ENCODE results near the gene NPS.

The NPS gene, protein sequence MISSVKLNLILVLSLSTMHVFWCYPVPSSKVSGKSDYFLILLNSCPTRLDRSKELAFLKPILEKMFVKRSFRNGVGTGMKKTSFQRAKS
- 0 reads per million in 2 experiments for total RNA-seq

DNA sequence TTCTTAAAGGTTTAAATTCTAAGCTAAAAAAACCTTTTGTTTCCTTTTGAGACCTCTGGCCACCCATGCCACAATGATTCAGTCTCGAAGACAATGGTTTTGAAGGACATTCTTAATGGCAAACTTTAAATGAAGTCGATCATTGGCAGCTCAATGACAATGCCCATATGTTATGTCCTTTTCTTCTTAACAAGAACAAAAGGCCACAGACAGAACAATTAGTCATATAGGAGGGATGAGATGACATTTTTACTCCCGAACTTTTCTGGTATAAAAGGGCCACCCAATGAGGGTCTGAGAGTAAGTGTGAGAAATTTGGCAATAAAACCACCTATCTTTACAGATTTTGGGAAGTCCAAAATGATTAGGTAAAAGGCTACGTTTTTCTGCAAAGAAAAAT, at the start of gene NPS:
Gene NPS, plus strand, starts transcription at position 301 of the 400 bp plus-strand sequence. Its CDS starts 60 bp downstream, at position 361.
- DNase-seq (ENCODE audit: low read depth), result no peak

DNA sequence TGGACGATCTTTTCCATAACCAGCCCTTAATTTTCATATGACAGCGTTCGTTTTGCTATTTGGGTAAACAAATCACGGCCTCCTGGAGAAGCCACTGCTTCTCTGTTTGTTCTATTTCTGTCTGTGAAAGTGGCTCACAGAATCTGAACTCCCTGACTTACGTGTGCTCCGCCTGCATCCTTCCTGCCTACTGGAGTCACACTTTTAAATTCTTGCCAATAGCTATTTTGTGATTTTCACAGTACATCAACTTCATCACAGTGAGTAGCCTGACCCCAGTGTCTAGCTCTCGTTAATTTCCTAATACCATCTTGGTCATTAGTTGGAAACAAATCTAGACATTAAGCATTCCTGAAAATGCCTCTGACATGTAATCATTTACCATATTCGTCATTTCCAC, 49.0 kb upstream of the NPS start:
- no peak for DNase-seq (ENCODE audit: low read depth)

DNA sequence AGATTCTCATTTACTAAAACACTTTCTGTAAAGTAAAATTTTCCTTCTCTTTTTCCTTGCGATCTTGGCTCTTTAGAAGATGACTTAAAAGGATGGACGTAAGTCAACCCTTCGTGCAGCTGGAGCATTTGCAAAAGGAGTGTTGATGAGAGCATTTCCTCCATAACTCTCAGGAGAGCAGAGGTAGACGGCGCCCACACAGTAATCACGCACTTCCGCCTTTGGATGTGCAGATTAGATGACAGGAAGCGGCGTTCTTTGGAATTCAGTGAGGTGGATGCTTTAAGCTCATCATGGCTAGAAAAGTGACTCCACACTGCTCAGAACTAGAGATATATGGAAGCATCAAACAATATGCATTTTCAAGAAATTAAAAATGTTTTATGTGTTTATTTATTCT, 43.0 kb upstream of the NPS start:
- no peak for DNase-seq (ENCODE audit: low read depth)

DNA sequence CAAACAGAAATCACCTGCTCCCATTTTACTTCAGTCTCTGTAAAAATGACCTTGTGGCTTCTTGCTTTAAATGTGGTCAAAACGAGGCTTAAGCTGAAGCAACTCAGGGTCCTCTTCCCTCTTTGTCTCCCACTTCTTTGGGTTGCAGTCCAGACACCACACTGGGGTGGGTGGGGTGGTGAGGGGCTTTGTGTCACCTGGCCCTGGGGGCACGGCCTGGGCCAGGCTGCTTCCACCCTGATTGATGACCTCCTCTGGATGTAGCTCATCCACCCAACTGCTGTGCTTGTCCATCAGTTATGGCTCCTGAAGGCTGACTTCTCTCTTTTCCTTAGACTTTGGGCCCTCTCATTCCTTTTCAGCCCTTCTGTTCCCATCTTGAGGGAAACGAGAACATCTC, 26.8 kb upstream of the NPS start:
- no peak for DNase-seq (ENCODE audit: low read depth)

DNA sequence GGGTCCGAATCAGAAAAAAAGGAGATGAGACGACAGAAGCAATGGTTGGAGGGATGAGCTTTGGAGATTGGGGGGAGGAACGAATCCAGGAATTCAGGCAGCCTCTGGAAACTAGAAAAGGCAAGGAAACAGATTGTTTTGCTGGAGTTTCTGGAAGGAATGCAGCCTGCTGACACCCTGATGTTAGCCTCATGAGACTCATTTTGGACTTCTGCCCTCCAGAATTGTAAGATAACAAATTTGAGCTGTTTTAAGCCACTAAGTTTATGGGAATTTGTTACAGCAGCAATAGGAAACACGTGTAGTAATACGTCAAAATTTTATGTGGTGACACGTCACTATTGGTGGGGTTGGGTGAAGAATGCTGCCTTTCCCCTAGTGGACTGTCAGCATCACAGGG, 25.6 kb upstream of the NPS start:
- no peak for DNase-seq (ENCODE audit: low read depth)

DNA sequence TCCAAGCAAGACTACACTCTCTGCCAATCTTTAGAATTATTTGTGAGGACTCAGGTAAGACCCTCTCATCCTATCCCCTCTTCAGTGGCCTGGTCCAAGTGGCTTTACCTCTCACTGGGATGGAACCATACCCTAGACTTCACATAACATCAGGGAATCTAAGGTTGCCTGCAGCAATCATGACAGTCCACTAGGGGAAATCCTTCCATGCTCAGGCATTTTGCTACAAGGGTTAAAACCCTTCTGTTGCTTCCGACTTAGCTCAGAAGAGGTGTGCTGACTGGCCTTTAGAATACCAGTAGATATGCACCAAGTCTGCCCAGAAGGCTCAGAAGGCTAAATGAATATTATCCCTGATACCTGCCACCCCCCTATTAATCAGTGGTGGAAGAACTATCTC, 24.9 kb upstream of the NPS start:
- no peak for DNase-seq (ENCODE audit: low read depth)

DNA sequence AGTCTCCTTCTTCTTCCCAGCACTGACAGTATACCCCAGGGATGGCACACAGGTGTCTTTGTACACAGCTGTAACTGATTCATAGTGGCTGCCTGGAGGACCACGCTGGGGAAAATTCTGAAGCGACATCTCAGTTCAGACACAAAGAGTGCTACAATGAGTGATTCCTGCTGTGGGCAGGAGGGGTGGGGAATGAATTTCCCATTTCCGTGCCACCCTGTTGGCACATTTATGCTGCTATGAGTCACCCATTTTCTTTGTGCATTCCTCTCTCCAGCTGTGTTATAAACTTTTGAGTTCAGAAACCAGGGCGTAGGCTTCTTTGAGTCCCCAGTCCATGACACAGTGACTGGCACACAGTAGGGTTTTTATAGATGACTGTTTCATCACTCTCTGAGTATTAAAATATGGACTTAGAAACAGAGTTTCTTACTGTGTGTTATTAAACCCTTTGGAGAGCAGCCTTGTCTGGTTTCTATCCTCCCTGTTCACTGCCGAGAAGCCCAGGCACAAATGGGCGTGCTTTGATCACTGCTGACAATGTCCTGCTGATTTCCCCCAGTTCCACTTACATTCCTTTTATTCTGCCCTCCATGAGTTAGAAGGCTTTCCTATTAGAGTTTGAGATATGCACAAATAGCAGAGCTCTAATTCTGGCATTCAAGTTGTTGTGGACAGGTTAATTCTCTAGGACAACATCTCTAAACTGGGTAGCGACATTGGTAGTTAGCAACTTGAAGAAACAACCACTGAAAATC, 24.0 kb upstream of the NPS start:
- DNase-seq (ENCODE audit: low read depth), result no peak

DNA sequence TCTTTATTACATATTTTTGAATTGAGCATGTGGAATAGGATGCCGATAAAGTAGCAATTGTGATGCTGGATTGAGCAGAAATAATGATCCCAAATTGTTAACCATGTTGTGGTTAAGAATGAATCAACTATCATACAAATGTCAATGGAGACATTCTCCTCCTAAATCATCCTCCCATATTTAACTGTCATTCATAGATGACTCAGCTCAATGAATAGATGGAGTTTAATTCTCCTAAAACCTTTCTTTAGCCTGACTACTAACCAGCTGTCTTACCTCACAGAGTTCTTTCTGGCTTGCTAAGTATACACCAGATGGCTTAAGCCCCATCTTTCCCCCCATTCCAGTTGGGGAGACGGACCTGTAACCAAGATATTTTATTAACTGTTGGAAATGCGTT, 23.4 kb upstream of the NPS start:
- DNase-seq (ENCODE audit: low read depth), result no peak

DNA sequence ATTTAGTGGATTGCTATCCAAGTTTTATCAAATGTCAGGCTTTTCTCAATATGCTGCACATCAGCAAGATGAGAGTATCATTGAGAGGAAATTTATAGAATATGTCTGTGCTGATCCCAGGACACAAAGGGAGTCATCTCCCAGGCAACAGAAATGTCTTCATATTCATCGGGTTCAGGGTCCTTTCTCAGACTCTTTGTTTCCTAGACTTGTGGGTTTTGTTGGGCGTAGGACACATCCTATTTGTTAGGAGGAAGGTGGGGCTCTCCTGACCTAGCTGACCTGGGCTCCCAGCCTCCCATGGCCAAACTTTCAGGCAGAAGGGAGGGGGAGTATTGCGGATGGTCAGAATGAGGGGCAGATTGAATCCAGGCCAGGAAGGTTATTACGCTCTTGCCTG, 22.9 kb upstream of the NPS start:
- DNase-seq (ENCODE audit: low read depth), result no peak

DNA sequence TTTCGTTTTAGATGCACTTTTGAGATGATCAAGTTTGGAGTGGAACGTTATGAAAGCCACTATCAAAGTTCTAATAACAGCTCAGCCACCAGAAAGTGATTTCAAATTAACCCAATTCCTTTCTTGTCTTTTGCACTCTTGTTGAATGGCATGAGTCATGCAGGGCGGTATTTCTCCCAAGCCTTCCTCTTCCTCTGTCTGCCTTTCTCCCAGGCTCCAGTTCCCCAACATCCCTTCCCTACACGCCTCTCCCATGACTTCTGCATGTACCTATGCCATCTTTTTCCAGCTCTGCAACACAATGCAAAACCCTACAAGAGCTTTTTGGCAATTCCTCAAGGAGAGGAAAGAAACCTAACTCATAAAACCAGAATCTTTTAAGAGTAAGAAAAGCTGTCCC, 21.8 kb upstream of the NPS start:
- DNase-seq (ENCODE audit: low read depth), result no peak

DNA sequence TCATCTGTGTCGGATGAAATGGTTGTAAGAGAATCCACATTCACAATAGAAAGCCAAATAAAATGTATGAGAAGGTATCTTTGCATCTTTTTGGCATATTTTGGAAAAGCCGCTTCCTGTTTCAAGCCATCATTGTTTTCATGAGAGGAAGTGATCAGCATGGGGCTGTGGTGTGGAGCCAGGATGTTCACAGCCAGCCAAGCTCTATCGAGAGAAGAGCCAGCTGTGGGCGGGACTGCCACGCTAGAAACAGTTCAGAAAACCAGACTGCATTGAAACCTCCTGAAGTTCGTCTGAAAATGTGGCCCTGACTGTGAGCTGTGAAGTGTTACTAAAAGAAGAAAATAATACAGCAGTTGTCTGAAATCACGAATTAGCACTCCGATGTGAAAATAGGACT, 21.2 kb upstream of the NPS start:
- DNase-seq (ENCODE audit: low read depth), result no peak

DNA sequence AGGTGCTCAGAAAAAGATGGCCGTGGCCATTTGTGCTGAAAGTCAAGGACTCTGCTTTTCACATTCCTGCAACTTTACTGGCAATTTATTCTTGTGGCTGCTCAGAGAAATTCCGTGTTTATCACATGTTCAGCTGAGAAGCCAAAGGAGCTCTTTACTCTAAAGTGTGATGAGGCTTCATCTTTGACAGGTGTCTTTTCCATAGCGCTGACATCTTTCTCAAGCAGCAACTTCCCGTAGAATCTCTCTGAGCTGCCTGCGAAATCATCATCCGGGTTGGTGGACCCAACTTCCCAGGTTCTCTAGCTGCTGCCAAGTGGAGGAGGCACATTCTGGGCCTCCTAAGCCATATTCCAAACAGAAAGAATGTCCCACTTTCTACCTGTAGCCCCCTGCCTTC, 16.9 kb upstream of the NPS start:
- DNase-seq (ENCODE audit: low read depth), result no peak

DNA sequence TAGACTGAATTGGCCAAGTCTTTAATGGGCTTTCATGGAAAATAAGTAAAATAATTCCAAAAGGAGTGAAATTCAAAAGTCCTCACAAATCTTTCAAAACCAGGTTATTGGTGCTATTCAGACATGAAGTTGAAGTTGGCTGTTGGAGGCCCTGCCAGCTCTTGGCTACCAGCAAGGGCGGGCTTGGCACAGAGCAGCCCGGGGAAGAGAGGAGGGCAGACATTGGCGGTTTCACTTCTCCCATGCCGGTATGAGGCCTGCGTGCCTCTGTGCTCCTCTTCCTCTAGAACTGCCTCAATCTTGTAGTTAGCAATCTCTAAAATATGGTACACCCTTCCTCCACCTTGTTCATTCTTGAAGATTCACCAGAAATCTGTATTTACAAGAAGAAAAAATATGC, 16.4 kb upstream of the NPS start:
- no peak for DNase-seq (ENCODE audit: low read depth)

DNA sequence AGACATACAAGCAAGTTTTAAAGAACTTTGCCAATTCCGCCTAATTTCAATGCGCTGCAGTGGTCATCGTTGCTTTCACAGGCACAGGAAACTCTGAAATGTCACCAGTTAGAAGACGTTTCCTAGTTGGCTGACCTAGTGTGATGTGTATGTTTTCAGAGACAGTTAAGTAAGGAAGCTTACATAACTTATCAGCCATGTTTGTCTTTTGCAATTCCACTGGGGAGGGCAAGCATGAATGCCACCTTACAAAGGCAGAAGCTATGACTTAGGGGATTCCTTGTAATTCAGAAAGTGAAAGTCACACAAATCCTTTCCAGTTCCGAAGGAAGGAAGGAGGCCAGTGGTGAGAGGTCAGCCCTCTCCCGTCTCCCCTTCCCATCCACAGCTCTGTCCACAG, 15.0 kb upstream of the NPS start:
- no peak for DNase-seq (ENCODE audit: low read depth)

DNA sequence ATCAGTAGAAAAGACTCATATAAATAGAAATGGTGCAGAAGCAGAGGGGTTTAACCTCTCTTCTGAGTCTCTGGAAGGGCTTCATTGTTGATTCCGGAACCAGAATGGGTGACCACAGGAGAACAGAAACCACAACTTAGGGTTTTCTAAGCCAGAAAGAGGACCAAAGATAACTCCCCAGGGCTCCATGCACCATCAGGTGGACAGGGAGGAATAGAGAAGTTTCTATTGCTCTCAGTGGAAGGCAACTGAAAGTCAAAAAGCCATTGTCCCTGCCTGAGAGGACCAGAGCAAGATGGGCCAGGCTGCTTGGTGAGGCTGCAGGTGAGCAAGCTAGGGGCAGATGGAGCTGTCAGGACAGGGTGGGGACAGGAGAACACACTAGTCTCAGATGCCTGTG, 14.6 kb upstream of the NPS start:
- DNase-seq (ENCODE audit: low read depth), result no peak

DNA sequence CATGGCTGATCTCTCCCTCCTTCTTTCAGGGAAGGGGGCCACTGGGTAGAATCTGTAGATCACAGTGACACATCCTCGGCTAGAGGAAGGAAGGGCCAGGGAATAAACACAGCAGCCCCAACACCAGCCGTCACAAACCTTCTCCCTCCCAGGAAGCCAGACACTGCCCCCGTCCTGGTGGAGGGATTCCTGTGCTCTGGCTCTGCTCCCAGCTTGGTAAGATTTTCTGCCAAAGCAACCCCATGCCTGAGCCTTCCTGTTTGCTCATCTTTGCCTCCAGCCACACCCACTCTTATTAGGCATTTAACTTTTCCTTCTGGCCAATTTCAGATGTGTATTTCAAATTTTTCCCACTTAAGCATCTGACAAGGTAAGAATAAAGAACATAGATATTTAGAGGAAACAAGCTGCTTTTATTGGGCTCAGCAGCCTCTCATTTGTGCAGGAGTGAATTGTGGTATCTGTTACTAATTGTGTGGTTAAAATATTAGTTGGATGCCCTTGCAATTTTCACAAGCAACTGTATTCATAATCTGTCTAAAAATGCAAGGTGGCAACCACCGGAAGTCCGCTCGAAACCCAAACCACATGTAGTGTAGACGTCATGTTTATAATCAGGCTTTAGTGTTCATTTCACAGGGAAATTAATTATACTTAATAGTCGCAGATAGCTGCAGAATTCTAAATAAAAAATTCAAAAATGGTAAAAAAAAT, 13.2 kb upstream of the NPS start:
- no peak for DNase-seq (ENCODE audit: low read depth)

DNA sequence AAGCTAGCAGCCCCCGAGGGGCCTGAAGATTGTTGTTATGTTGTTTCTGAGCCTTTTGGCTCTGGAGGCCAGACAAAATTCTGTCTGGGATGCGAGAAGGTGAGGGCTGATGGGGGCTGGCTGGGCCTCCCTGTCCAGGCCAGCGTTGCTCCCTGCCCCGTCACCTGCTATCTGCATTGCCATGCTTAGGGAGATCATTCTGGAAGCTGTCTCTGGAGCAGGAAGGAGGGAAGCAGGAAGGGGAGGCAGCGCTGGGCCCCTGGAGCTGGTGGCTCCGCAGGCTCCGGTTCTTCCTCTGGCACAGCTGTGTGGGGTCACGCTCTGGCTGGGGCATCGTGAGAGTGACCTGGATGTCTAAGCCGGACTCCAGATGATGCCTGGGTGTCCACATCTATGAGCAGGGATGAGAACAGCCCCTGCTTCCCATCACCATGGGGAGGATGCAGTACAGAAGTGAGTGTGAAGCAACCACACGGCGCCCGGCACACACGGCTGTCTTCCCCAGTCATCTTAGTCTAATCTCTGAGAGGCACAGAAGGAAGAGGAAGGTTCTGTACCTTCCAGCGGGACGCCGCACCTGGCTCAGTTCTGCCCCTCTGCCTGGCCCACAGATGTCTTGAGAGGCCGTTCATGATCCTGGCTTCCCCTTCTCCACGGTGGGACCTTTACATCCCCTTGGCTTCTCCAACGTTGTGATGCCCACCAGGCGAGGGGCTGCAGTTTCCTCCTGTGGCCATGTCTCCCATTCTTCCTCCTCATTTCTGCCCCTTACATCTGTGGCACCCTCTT, 11.9 kb upstream of the NPS start:
- DNase-seq (ENCODE audit: low read depth), result no peak

DNA sequence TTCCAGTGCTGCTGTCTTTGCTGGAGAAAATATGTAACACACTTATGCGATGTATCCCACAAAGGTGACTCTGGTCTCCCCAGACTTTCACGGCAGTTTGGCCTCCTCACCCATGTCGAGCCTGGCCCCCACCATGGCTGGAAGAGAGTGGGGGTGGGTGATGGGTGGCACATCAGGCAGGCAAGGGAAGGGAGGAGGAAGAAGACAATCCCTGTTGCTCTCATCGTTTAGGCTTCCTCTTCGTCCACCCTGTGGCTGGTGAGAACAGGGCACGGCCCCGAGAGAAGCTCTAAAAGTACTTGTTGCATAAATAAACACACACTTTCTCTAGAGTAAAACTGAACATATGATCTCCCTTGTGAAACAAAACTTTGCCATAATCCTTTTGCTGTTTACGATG, 11.2 kb upstream of the NPS start:
- no peak for DNase-seq (ENCODE audit: low read depth)

DNA sequence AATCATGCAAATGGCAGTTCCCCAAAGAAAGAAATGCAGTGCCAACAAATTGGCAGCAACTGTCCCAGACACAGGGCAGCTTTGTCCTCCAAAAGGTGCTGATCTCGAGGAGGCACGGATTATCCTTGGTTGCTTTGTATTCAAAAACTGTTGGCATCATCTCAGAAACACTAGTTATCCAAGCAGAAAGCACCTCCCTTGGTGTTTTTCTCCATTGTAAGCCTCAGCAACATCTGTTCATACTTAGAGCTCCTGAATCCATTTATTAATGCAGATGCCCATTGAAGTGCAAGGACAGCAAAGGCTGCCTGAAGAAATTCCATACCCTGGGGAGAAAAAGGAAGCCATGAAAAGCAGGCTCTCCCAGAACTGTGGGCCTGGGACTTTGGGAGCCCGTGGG, 1.1 kb upstream of the NPS start:
- no peak for DNase-seq (ENCODE audit: low read depth)

DNA sequence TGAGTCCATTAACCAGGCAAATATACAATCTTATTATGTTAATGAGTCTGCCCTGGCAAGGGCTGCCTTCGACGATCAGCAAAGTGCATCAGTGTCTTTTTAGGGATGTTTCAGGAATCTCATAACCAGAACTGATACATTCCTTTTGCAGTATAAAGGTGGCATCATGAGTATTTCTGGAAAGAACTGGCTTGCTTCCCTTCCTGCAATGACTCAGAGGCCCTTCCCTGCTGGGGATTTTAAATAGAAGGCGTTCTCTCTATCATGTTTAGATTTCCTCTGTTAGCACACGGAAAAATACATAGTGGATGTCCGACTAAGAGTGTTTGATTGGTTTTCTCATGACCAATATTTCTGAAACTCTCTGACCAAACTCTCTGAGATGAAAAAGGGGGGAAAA, 1.8 kb downstream of the NPS start:
- DNase-seq (ENCODE audit: low read depth), result no peak

DNA sequence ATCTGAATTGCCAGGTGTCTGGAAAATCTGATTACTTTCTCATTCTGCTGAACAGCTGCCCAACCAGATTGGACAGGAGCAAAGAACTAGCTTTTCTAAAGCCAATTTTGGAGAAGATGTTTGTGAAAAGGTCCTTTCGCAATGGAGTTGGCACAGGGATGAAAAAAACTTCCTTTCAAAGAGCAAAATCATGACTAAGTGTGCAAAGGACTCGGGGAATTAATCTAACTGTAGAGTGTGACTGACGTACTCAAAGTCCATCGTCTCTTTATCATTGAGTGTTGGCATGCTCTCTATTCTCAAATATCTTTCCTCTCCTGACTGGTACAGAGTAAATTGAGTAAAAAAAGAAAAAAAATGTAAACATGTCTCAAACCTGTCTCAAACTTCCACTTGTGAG, 3.3 kb downstream of the NPS start:
- DNase-seq (ENCODE audit: low read depth), result no peak

DNA sequence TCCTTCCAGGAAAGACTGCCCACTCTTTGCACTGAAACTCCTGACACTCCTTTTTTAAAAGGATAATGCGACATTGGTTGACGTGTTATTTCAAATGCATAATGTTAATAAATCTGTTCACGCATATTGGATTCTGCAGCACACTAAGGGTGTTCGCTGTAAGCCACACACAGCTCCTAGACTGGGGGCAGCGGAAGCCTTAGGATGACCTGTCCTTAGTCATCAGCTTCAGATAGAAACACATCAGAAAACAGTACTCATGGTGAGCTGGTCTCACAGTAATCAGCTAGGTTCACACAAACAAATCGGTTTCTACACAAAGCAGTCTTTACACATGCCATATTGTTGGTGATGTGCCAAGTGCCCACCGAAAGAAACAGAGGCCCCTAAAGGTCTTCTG, 4.3 kb downstream of the NPS start:
- DNase-seq (ENCODE audit: low read depth), result no peak

DNA sequence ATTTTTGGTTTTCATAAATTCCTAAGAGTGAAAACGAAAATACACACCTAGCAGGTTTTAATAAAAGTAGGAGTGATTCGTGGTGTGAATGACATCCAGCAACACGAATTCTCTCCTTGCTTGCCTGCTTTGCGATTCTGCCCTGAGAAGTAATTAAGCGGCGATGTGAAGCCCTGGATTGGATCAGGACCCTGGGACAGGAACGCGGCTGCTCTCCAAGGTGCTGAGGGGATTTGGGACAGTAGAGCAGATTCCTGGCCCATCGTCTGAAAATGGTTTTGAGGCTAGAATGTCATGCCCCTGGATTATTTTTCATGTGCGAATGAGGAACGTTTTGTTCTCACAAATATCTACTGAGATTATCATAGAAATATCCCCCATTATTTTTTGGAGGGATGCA, 7.8 kb downstream of the NPS start:
- DNase-seq (ENCODE audit: low read depth), result no peak

Data from T follicular helper cell (primary cell).